HG02610 (cell line): Measurements from ENCODE around the gene NFKBIB.
A peak's percentile ranks its signal among the peaks of the same experiment; 100 is the strongest.
"Not testable (repeated sequence)": the region's sequence is repeated elsewhere in the genome, so short reads cannot be mapped to it uniquely, and the experiment has no call there.

ENCODE experiments used
- ATAC-seq: cut with Tn5 transposase; IDR thresholded peaks from one replicate; pipeline ENCODE4 v1.9.1; 2021; ENCODE audit warnings: mild to moderate bottlenecking, moderate library complexity; ENCODE audit not compliant: unreplicated experiment

Gene NFKBIB

GRCh38 chr19:38924388-38924787, 24.6 kb downstream of the NFKBIB start:
- no peak for ATAC-seq

DNA sequence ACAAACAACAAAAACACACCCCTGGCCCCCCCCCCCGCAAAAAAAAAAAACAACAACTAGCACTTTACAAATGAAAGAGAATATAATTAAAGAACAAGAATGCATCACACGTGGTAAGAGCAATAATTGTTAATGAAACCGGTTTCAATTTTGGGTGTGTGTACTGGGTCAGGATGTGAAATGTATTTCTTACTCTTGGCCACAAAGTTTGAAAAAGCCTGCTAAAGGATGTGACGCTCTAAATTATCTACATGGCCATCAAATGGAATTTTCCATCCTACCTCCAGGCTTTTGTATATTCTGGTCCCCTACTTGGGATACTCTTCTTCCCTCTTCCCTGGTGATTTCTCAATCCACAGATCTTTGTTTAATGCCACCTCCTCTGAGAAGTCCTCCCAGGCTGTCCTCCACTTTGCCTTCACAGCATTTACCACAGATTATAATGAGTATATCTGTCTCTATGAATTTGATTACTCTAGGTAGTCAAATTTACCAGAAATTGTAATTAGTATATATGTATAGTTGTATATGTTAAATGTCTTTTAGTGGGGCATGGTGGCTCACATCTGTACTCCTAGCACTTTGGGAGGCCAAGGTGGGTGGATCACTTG, 28.7 kb downstream of the NFKBIB start:
- ATAC-seq, result no peak

GRCh38 chr19:38929929-38930775, 30.4 kb downstream of the NFKBIB start, which contains the start of gene SARS2:
Gene SARS2 (minus strand): TSS chr19:38930763. CDS start chr19:38930736, 27 bp downstream.
- peak; percentile 54 for ATAC-seq

DNA sequence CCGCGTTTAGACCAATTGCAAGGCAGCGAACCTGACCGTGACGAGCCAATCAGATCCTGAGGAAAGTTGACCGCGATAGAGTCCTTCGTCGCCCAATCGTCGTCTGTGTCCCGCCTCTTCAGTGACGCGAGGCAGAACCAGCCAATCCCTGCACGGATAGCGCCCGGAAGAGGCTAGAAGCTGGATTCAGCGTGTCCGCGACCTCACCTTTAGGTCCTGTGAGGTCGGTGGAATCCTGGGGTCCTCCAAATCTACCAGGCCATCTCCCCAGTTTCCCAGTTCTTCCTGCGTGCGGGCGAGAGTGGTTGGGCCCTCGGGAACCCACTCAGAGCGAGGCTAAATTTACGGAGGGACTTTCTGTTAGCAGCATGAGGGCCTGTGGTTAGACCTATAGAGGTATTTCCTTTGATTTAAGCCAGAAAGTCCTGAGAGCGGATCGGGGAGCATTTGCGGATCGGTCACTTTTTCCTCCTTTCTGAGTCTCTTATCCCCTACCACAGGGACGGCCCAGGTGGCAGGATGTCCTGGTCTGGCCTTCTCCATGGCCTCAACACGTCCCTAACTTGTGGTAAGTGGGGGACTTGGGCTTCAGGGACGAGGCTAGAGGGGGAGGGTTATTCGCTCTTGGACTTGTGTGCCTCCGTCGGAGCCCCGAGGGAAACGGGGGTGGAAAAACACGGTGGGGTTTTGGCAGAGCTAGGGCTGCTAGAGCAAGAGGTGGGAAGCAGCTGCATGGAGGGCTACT, 31.2 kb downstream of the NFKBIB start, which contains the start of gene MRPS12:
Gene MRPS12 (plus strand): TSS at position 169 of the 745 bp plus-strand sequence. CDS start 351 bp downstream, at position 520.
- peak; percentile 91 for ATAC-seq

- ATAC-seq, result no peak
Observed at GRCh38 chr19:38931521-38931793, 31.7 kb downstream of the NFKBIB start.

DNA sequence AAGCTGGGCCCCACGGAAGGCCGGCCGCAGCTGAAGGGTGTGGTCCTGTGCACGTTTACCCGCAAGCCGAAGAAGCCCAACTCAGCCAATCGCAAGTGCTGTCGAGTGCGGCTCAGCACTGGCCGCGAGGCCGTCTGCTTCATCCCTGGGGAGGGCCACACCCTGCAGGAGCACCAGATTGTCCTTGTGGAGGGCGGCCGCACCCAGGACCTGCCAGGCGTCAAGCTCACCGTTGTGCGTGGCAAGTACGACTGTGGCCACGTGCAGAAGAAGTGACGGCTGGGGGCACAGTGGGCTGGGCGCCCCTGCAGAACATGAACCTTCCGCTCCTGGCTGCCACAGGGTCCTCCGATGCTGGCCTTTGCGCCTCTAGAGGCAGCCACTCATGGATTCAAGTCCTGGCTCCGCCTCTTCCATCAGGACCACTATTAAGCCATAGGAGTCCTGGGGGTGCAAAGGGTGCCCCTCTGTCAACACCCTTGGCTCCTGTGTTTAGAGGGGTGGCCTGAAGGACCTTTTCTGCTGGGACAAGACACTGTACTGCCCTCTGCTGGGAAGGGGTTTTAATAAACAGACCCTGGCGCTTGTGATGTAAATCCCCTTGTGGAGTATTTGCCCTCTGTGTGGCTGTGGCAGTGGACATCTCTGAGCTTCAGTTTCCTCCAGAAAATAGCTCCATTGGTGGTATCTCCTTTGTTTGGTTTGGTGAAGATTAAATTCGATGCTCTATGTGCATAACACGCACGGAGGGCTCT, 32.8 kb downstream of the NFKBIB start:
- no peak for ATAC-seq

DNA sequence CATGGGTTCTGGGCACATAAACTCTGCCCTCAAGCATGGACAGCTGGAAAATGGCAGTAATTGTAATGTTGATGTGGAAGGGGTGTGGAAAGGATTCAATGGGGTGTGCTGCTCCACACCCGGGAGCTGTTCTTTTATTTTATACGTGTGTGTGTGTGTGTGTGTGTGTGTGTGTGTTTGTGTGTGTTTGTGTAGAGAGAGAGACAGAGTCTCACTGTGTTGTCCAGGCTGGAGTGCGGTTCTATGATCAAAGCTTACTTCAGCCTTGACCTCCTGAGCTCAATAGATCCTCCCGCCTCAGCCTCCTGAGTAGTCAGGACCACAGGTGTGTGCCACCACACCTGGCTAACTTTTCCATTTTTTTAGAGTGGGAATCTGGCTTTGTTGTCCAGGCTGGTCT, 33.8 kb downstream of the NFKBIB start:
- no peak for ATAC-seq

GRCh38 chr19:38939957-38940356, 40.2 kb downstream of the NFKBIB start:
- no peak for ATAC-seq

DNA sequence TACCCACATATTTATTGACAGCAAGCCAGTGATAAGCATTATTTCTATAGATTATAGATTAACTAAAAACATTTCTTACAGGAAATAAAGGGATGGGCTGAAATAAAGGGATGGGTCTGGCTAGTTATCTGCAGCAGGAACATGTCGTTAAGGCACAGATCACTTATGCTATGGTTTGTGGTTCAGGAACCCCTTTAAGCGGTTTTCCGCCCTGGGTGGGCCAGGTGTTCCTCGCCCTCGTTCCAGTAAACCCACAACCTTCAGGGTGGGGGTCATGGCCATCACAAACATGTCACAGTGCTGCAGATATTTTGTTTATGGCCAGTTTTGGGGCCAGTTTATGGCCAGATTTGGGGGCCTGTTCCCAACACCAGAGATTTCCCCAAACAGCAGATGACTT, 41.7 kb downstream of the NFKBIB start:
- ATAC-seq, result not testable (repeated sequence)

DNA sequence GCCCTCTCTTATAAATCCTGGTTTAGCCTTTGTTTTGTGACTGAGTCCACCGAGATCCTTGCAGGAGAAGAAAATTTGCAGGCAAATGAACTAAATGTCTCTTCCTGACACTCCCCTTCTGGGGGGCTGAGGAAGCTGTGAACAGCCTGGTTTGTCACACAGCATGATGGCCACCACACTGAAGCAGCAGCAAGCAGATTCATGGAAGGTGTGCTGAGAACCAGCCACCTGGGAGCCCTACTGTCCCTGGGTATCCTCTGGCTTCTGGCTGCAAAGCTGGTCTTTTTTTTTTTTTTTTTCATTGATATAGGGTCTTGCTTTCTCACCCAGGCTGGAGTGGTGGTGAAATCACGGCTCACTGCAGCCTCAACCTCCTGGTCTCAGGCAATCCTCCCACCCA, 42.2 kb downstream of the NFKBIB start:
- no peak for ATAC-seq

GRCh38 chr19:38942471-38943181, 42.9 kb downstream of the NFKBIB start:
- ATAC-seq, result no peak

GRCh38 chr19:38944981-38945506, 45.3 kb downstream of the NFKBIB start:
- no peak for ATAC-seq

DNA sequence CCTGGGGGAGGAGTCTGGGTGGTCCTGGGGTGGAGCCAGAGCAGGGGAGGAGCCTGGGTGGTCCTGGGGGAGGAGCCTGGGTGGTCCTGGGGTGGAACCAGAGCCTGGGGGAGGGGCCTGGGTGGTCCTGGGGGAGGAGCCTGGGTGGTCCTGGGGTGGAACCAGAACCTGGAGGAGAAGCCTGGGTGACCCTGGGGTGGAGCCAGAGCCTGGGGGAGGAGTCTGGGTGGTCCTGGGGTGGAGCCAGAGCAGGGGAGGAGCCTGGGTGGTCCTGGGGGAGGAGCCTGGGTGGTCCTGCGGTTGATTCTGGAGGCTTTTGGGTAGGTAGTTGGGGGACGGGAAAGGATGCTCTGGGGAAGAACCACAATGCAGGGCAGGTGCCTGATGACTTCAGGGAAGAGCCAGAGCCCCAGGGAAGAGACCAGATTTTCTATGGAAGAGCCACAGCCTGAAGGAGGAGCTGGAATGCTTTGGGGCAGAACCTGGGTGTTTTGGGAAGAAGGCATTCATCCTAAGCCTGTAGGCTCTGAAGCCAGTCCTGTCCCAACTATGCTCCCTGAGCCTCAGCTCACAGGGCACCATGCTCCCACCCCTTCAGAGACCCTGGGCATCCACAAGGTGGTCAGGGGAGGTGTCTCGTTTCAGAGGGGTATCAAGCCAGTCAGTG, 45.9 kb downstream of the NFKBIB start:
- no peak for ATAC-seq

DNA sequence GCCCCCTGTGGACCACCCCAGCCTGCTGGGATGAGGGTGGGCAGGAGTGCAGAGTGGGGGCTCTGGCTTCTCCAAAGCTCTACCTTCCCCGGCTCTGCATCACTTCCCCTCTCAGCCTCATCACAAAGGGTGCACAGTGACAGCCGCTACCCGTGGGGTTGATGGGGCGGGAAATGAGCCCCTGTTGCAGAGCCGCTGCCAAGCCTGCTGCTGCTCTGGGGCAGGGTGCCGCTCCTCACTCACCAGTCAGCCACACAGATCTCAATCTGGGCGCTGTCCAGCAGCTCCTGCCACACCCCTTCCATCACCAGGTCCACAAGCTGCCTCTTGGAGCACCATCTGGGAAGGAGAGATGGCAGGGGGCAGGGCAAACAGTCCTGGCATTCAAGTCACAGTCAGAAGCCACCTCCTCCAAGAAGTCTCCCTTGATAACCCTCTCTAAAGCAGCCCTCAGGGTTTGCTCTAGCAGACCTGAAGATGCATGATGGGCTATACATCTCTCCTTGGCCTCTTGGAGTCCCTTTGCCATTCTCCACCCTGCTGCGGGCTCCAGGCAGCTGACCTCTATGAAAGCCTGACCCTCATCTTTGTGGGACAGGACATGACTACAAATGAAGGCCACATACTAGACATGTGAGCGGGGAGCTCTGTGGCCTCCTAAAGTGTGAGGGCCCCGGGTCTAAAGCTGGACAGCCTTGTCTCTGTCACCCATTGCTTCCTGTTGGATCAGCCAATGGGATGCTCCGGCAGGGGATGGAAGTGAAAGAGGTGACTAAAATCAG, 46.7 kb downstream of the NFKBIB start:
- ATAC-seq, result no peak

DNA sequence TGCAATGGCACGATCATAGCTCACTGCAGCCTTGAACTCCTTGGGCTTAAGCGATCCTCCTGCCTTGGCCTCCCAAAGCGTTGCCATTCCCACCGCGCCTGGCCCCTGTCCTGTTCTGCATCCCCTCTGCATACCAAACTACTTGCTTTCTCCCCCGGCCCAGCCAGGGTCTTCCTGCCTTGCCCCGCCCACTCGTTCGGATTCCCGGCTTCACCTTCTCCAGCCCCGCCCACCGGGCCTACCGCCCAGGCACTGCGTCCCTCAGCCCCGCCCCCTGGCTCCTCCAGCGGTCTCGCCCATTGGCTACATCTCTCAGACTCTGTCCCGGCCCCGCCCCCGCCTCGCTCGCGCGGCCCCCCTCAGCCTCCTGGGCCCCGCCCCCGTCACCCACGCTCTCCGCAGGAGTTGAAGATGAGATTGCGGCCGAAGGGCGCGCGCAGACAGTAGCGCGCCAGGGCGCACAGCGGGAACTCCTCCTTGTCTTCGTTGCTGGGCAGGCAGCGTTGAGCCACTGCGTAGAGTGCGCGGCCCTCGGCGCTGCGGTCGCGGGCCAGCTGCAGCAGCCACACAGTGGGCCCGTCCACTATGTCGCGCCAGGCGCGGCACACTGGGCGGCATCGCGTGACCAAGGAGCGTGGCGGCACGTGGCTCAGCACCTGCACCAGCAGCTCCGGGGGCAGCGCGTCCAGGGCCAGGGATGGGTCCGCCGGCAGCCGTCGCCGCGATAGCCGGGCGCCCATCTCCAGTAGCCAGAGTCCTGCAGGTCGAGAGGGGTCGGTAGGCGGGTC, 50.0 kb downstream of the NFKBIB start:
- ATAC-seq, result no peak

DNA sequence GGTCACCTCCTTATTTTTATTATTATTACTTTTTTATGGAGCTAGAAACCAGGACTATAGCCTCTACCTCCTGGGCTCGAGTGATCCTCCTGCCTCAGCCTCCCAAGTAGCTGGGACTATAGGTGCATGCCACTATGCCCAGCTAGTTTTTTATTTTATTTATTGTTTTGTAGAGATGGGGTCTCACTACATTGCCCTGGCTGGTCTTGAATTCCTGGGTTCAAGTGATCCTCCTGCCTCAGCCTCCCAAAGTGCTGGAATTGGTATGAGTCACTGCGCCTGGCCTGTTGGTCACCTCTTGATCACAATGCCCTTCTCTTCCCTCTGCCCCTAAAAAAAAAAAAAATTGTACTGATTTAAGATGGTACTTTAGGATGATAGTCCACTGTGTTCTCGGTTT, 51.4 kb downstream of the NFKBIB start:
- ATAC-seq, result no peak

GRCh38 chr19:38952395-38953165, 52.8 kb downstream of the NFKBIB start:
- no peak for ATAC-seq
